HepG2 (cell line): ENCODE results near the gene SNF8. TPM values are rescaled to one million over a fixed set of nuclear protein-coding genes. Genes with fewer than 3 reads are reported as not detected.
A peak's percentile ranks its signal among the peaks of the same experiment; 100 is the strongest.

Experiments used
- HOXD1 ChIP-seq: sonication (generic); formaldehyde crosslinking; IDR thresholded peaks from 2 replicates; pipeline ENCODE4 v1.5.0; 2020; ENCODE audit warnings: missing genetic modification reagents
- SP1 ChIP-seq, 2 experiments: fragments of 450-650 bp in 1 of 2; sonication (generic) in 1 of 2; formaldehyde crosslinking in 1 of 2; IDR thresholded peaks; 2 replicates each; pipeline versions ENCODE4 v1.4.0 to v1.6.1; 2016 to 2020; ENCODE audit warnings: missing genetic modification reagents in 1 of 2
- ZBED4 ChIP-seq: sonication (generic); formaldehyde crosslinking; IDR thresholded peaks from 2 replicates; pipeline ENCODE4 v1.4.0; 2020; ENCODE audit warnings: missing genetic modification reagents, borderline replicate concordance
- ZNF205 ChIP-seq: IDR thresholded peaks from 2 replicates; pipeline ENCODE4 v1.6.1; 2018; ENCODE audit warnings: missing biosample characterization, missing genetic modification reagents
- ZNF580 ChIP-seq: IDR thresholded peaks from 2 replicates; pipeline ENCODE4 v1.6.1; 2016; ENCODE audit warnings: low read depth, borderline replicate concordance
- ZNF776 ChIP-seq: sonication (generic); formaldehyde crosslinking; IDR thresholded peaks from 2 replicates; pipeline ENCODE4 v1.4.0; 2020; ENCODE audit warnings: mild to moderate bottlenecking, missing genetic modification reagents
- polyA plus RNA-seq, 8 experiments: library from polyadenylated mRNA; depleted of rRNA in 3 of 8; stranded (reverse) in 7 of 8; unstranded in 1 of 8; fragments of >200 nt; fragmentation: Illumina TruSeq in 4 of 8; extraction: Trizol in 4 of 8; gene quantifications; 2 replicates each; pipeline versions ENCODE4 v1.2.1 to v1.2.3, GENCODE V29; 2011 to 2016; ENCODE audit warnings: low read depth in 4 of 8, missing spikeins in 1 of 8, mixed read lengths in 1 of 8; ENCODE audit not compliant: insufficient read depth in 1 of 8
- total RNA-seq, 5 experiments: library from RNA; depleted of rRNA; stranded (reverse); fragments of >200 nt; fragmentation: Illumina TruSeq; extraction: Trizol; gene quantifications; 2 replicates each; pipeline ENCODE4 v1.2.3, GENCODE V29; 2016; ENCODE audit warnings: low read depth in 1 of 5
- TF ChIP-seq, protein P1 (sequence below): sonication (generic); formaldehyde crosslinking; IDR thresholded peaks from 2 replicates; pipeline ENCODE4 v1.5.1; 2020; ENCODE audit warnings: mild to moderate bottlenecking, missing genetic modification reagents, moderate library complexity
- TF ChIP-seq, protein P2 (sequence below): fragments of 450-650 bp; IDR thresholded peaks from 2 replicates; pipeline ENCODE4 v1.6.1; 2017; ENCODE audit warnings: mild to moderate bottlenecking
- TF ChIP-seq, protein P3 (sequence below): sonication (generic); formaldehyde crosslinking; IDR thresholded peaks from 2 replicates; pipeline ENCODE4 v1.5.0; 2020; ENCODE audit warnings: missing genetic modification reagents
- TF ChIP-seq, protein P4 (sequence below): sonication (generic); formaldehyde crosslinking; IDR thresholded peaks from 2 replicates; pipeline ENCODE4 v1.4.0; 2020; ENCODE audit warnings: mild to moderate bottlenecking, low read depth, missing genetic modification reagents
- TF ChIP-seq, protein P5 (sequence below): sonication (generic); formaldehyde crosslinking; IDR thresholded peaks from 2 replicates; pipeline ENCODE4 v1.4.0; 2020; ENCODE audit warnings: missing genetic modification reagents

The SNF8 gene
- total and polyA plus RNA-seq, 2 of the 13 experiments (the other 11 are each of a cell fraction or from before 2014, with no cell fraction given) = 114 to 153 TPM

DNA sequence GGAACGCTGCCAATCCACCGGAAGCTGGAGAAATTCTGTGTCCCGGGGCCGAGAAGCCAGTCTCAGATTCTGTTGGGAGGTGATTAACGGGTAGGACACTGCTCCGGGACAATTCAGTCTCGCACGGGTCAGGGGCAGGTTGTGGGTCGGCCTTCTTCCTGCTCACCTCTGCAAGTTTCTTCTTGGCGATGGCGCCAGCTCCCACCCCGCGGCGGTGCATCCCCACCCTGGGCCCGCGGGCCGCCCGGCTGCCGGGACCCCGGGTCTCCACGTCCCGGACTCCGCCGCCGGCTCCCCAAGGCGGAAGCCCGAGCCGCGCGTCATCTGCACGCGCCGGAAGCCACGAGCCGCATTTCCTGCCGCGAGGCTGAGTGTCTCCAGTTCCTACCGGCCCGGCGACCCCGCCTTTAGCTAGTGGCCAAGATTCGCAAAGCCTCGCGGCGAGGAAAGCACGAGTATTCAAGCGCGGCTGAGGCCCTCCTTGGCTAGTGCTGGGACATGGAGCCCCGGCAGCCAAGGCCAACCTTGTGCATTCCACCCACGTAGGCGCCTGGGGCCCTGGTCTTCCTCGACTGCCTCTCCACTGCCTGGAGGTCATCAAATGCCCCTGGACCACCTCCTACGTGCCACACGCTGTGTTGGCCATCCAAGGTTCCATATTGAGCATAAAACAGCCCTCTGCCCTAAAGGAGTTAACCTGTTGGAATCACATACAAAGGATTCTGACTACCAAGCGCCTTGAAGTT, at the start of gene SNF8 (continued):
- TF ChIP-seq, protein P1, sequence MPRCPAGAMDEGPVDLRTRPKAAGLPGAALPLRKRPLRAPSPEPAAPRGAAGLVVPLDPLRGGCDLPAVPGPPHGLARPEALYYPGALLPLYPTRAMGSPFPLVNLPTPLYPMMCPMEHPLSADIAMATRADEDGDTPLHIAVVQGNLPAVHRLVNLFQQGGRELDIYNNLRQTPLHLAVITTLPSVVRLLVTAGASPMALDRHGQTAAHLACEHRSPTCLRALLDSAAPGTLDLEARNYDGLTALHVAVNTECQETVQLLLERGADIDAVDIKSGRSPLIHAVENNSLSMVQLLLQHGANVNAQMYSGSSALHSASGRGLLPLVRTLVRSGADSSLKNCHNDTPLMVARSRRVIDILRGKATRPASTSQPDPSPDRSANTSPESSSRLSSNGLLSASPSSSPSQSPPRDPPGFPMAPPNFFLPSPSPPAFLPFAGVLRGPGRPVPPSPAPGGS (CRISPR knock-in tag) = peak; percentile 90
- peak; percentile 88; the same call in 1 of the 2 replicates for TF ChIP-seq HOXD1
- TF ChIP-seq SP1 (IDR thresholded peaks at IDR 0.05) = no peak
- TF ChIP-seq SP1 (CRISPR knock-in tag; IDR thresholded peaks at IDR 0.05) = peak; percentile 73
- peak; percentile 82 for TF ChIP-seq ZNF205 (CRISPR knock-in tag)
- TF ChIP-seq, protein P2, sequence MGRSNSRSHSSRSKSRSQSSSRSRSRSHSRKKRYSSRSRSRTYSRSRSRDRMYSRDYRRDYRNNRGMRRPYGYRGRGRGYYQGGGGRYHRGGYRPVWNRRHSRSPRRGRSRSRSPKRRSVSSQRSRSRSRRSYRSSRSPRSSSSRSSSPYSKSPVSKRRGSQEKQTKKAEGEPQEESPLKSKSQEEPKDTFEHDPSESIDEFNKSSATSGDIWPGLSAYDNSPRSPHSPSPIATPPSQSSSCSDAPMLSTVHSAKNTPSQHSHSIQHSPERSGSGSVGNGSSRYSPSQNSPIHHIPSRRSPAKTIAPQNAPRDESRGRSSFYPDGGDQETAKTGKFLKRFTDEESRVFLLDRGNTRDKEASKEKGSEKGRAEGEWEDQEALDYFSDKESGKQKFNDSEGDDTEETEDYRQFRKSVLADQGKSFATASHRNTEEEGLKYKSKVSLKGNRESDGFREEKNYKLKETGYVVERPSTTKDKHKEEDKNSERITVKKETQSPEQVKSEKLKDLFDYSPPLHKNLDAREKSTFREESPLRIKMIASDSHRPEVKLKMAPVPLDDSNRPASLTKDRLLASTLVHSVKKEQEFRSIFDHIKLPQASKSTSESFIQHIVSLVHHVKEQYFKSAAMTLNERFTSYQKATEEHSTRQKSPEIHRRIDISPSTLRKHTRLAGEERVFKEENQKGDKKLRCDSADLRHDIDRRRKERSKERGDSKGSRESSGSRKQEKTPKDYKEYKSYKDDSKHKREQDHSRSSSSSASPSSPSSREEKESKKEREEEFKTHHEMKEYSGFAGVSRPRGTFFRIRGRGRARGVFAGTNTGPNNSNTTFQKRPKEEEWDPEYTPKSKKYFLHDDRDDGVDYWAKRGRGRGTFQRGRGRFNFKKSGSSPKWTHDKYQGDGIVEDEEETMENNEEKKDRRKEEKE = no peak
- TF ChIP-seq ZBED4 (CRISPR knock-in tag) = peak; percentile 52
- TF ChIP-seq, protein P3, sequence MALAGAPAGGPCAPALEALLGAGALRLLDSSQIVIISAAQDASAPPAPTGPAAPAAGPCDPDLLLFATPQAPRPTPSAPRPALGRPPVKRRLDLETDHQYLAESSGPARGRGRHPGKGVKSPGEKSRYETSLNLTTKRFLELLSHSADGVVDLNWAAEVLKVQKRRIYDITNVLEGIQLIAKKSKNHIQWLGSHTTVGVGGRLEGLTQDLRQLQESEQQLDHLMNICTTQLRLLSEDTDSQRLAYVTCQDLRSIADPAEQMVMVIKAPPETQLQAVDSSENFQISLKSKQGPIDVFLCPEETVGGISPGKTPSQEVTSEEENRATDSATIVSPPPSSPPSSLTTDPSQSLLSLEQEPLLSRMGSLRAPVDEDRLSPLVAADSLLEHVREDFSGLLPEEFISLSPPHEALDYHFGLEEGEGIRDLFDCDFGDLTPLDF = peak; percentile 80; the same call in 1 of the 2 replicates
- TF ChIP-seq, protein P4, sequence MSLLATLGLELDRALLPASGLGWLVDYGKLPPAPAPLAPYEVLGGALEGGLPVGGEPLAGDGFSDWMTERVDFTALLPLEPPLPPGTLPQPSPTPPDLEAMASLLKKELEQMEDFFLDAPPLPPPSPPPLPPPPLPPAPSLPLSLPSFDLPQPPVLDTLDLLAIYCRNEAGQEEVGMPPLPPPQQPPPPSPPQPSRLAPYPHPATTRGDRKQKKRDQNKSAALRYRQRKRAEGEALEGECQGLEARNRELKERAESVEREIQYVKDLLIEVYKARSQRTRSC (CRISPR knock-in tag) = peak; percentile 90
- TF ChIP-seq ZNF776 (CRISPR knock-in tag) = peak; percentile 98
- TF ChIP-seq, protein P5, sequence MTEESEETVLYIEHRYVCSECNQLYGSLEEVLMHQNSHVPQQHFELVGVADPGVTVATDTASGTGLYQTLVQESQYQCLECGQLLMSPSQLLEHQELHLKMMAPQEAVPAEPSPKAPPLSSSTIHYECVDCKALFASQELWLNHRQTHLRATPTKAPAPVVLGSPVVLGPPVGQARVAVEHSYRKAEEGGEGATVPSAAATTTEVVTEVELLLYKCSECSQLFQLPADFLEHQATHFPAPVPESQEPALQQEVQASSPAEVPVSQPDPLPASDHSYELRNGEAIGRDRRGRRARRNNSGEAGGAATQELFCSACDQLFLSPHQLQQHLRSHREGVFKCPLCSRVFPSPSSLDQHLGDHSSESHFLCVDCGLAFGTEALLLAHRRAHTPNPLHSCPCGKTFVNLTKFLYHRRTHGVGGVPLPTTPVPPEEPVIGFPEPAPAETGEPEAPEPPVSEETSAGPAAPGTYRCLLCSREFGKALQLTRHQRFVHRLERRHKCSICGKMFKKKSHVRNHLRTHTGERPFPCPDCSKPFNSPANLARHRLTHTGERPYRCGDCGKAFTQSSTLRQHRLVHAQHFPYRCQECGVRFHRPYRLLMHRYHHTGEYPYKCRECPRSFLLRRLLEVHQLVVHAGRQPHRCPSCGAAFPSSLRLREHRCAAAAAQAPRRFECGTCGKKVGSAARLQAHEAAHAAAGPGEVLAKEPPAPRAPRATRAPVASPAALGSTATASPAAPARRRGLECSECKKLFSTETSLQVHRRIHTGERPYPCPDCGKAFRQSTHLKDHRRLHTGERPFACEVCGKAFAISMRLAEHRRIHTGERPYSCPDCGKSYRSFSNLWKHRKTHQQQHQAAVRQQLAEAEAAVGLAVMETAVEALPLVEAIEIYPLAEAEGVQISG = peak; percentile 98
- peak; percentile 96; the same call in 1 of the 2 replicates for TF ChIP-seq ZNF580 (CRISPR knock-in tag)
